Transverse colon (tissue), 4 donors: ENCODE data around the gene CCDC70. TPM values are rescaled to one million over a fixed set of nuclear protein-coding genes. Genes with fewer than 3 reads are reported as not detected.

Experiments used
- DNase-seq: peaks from one replicate; pipeline ENCODE4 v3.0.0-alpha.2; 2019
- H3K27ac ChIP-seq, 4 donors: fragments of 200-600 bp; sonication (generic); 2 replicates each; pipeline ENCODE4 v1.5.1; 2016 to 2018; ENCODE audit warnings: inconsistent platforms in 4 of 4
- H3K27me3 ChIP-seq: fragments of 200-600 bp; sonication (generic); 2 replicates; pipeline ENCODE4 v1.5.1; 2017; ENCODE audit warnings: inconsistent platforms
- H3K36me3 ChIP-seq, 4 donors: fragments of 200-600 bp; sonication (generic); 2 replicates each; pipeline ENCODE4 v1.5.1; 2017 to 2019; ENCODE audit warnings: inconsistent platforms in 4 of 4
- H3K4me1 ChIP-seq, 4 donors: fragments of 200-600 bp; sonication (generic); 2 replicates each; pipeline ENCODE4 v1.5.1; 2017 to 2020; ENCODE audit warnings: inconsistent platforms in 4 of 4
- H3K4me3 ChIP-seq, 4 donors: fragments of 200-600 bp; sonication (generic); 1 replicate in 1 of 4; 2 replicates in 3 of 4; pipeline versions ENCODE4 v1.5.1 to v1.6.1; 2017 to 2019; ENCODE audit warnings: inconsistent platforms in 4 of 4
- H3K9me3 ChIP-seq, 2 donors: fragments of 200-600 bp; sonication (generic); 2 replicates each; pipeline ENCODE4 v1.5.1; 2017 to 2019; ENCODE audit warnings: inconsistent platforms in 2 of 2
- CTCF ChIP-seq, 5 experiments: fragments of 200-600 bp in 3 of 5; fragments of 450-650 bp in 2 of 5; sonication (generic) in 3 of 5; IDR thresholded peaks; 1 replicate in 2 of 5; 2 replicates in 3 of 5; pipeline ENCODE4 v1.5.1; 2016 to 2017; ENCODE audit warnings: antibody characterized with exemption in 5 of 5, inconsistent platforms in 3 of 5, mild to moderate bottlenecking in 2 of 5, moderate library complexity in 1 of 5
- EP300 ChIP-seq: sonication (generic); formaldehyde crosslinking; IDR thresholded peaks from one replicate; pipeline ENCODE4 v1.6.1; 2017; ENCODE audit warnings: antibody characterized with exemption, low read depth
- POLR2A ChIP-seq: fragments of 450-650 bp; IDR thresholded peaks from one replicate; pipeline ENCODE4 v1.6.1; 2016; ENCODE audit warnings: antibody characterized with exemption, mild to moderate bottlenecking, moderate library complexity
- POLR2AphosphoS5 ChIP-seq, 3 donors: sonication (generic); formaldehyde crosslinking; IDR thresholded peaks; one replicate each; pipeline ENCODE4 v1.6.1; 2016; ENCODE audit warnings: antibody characterized with exemption in 3 of 3
- WGBS, 2 donors: methylation state at CpG; one replicate each; pipeline ENCODE4 v1.1.5; 2018; ENCODE audit warnings: low coverage in 1 of 2; 5-methylcytosine and 5-hydroxymethylcytosine counted together
- in situ Hi-C, 4 donors: fragments of 200-750 bp; cut with MboI; loops; one replicate each; pipeline versions ENCODE4 v1.15.0 to v1.15.1; 2017; ENCODE audit warnings: low sequenced_read_pairs in 3 of 4, low pct_ligation_motif_present in 1 of 4, low pct_unique_long_range_greater_than_20kb in 1 of 4
- intact Hi-C: fragments of 100-400 bp; cut with DNase I; formaldehyde crosslinking; loops from one replicate; pipeline ENCODE4 v1.15.1; 2023; ENCODE audit warnings: low total_unique reads
- total RNA-seq, 4 donors: library from RNA; depleted of rRNA; stranded (reverse); fragments of >200 nt; gene quantifications; one replicate each; pipeline ENCODE4 v1.1.0, GENCODE V29; 2016

CCDC70 gene
- total RNA-seq, 4 donors from 2014 or later: not detected

GRCh38 chr13:51892657-51893056 is 30.9 kb downstream of the CCDC70 start:
- Histone ChIP-seq H3K27me3 (no peaks in the 10 kb centered on the region), H3K4me3 (no peak overlapping the region), H3K27ac (no peak overlapping the region), H3K36me3 (no peaks in the 10 kb centered on the region), H3K9me3 (no peaks in the 10 kb centered on the region), H3K4me1 (no peaks in the 10 kb centered on the region)
- no peak for TF ChIP-seq CTCF (IDR thresholded peaks at IDR 0.05)
- no peak for TF ChIP-seq POLR2A
- TF ChIP-seq POLR2AphosphoS5 (IDR thresholded peaks at IDR 0.05): no peak
- TF ChIP-seq EP300: no peak
- 33 to 49% methylated on average over 2 to 3 of the region's 3 CpGs for WGBS, 2 donors
- in situ Hi-C loops (loop anchor here in 1 of 4 donors (10.0 kb wide), 1 partner anchor 232 kb away; the partner anchor contains the start of gene NEK5), intact Hi-C loops (no loop called here)
- DNase-seq: no peak

GRCh38 chr13:51894239-51894638 is 32.5 kb downstream of the CCDC70 start:
- no peaks in the 10 kb centered on the region for H3K27me3 ChIP-seq
- H3K4me1 ChIP-seq: no peaks in the 10 kb centered on the region
- TF ChIP-seq POLR2A (no peak), POLR2AphosphoS5 (IDR thresholded peaks at IDR 0.05) (no peak), EP300 (no peak), CTCF (IDR thresholded peaks at IDR 0.05) (no peak)
- DNase-seq: no peak
- no peak overlapping the region for H3K4me3 ChIP-seq
- no peak overlapping the region for H3K27ac ChIP-seq
- H3K36me3 ChIP-seq: no peaks in the 10 kb centered on the region
- intact Hi-C loops (no loop called here), in situ Hi-C loops (loop anchor here in 1 of 4 donors (10.0 kb wide), 1 partner anchor 231 kb away; the partner anchor contains the start of gene NEK5)
- no peaks in the 10 kb centered on the region for H3K9me3 ChIP-seq
- 92 to 100% methylated on average over 4 of the region's 4 CpGs for WGBS, 2 donors

- intact Hi-C loops: no loop called here
- no peaks in the 10 kb centered on the region for H3K36me3 ChIP-seq
- H3K4me3 ChIP-seq: no peak overlapping the region
- H3K27me3 ChIP-seq: no peaks in the 10 kb centered on the region
- DNase-seq: peak; percentile 57
- WGBS, 2 donors: 42 to 47% methylated on average over 3 to 7 of the region's 9 CpGs
- no peak for TF ChIP-seq EP300
- peak; percentile 50 to 62 (median 53) for TF ChIP-seq CTCF (IDR thresholded peaks at IDR 0.05)
- no peaks in the 10 kb centered on the region for H3K9me3 ChIP-seq
- no peaks in the 10 kb centered on the region for H3K4me1 ChIP-seq
- in situ Hi-C loops: loop anchor here in 1 of 4 donors (10.0 kb wide), 1 partner anchor 229 kb away; the partner anchor contains the start of gene NEK5
- H3K27ac ChIP-seq: no peak overlapping the region
Observed at GRCh38 chr13:51895906-51896888, 34.4 kb downstream of the CCDC70 start.

GRCh38 chr13:51900471-51900870 is 38.7 kb downstream of the CCDC70 start:
- H3K9me3 ChIP-seq: no peaks in the 10 kb centered on the region
- no peaks in the 10 kb centered on the region for H3K27me3 ChIP-seq
- in situ Hi-C loops (no loop called here), intact Hi-C loops (no loop called here)
- TF ChIP-seq EP300 (no peak), POLR2AphosphoS5 (IDR thresholded peaks at IDR 0.05) (no peak), POLR2A (no peak)
- H3K4me3 ChIP-seq: no peak overlapping the region
- WGBS, 2 donors: 38 to 41% methylated on average over 1 of the region's 1 CpG
- DNase-seq: no peak
- no peaks in the 10 kb centered on the region for H3K36me3 ChIP-seq
- no peaks in the 10 kb centered on the region for H3K4me1 ChIP-seq
- H3K27ac ChIP-seq: no peak overlapping the region
